ENCODE data around the gene FOXL2NB.

The FOXL2NB gene

DNA sequence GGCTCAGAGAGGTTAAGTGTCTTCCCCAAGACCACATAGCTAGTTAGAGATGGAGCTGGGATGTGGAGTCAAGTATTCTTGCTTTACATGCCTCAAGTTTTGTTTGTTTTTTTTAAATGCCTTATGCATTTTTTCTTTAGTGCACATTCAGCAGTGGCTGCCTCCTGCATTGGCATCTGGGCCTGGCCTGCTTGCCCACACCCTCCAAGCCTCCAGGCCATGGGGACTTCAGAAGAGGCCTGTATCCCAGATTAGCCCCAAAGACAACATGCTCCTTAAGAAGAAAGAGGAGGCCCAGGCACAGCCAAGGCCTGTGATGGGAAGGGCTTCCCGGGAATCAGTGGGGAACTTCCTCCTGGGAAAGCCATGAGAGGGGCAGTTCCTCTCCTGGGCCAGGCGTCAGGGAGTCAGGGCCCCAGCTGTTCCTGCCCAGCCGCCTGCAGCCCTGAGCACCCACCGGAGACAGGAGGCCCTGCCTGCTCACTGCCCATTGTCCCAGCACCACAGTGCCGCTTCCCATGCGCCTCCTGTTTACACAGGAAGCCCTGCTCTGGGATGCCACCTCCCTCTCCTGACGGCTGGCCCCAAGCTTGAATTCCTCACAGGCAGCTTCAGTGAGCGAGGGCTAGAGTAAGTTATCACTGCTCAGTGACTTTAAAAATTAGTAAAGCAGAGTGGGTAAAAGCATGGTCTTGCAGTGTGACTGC, 16.0 kb downstream of the FOXL2NB start:
- Histone ChIP-seq H3K27ac (ENCODE audit: low read depth, low read length) (no peak overlapping the region), H3K36me3 (ENCODE audit: control insufficient read depth, insufficient read depth, low read length) (no peaks in the 10 kb centered on the region), H3K27me3 (ENCODE audit: control insufficient read depth, insufficient read depth, low read length) (peaks cover 12% of the 10 kb centered on the region), H3K4me1 (ENCODE audit: control insufficient read depth, insufficient read depth, low read length) (no peaks in the 10 kb centered on the region), H3K4me3 (ENCODE audit: low read length) (no peak overlapping the region), H3K9ac (ENCODE audit: low read length) (no peak overlapping the region)

DNA sequence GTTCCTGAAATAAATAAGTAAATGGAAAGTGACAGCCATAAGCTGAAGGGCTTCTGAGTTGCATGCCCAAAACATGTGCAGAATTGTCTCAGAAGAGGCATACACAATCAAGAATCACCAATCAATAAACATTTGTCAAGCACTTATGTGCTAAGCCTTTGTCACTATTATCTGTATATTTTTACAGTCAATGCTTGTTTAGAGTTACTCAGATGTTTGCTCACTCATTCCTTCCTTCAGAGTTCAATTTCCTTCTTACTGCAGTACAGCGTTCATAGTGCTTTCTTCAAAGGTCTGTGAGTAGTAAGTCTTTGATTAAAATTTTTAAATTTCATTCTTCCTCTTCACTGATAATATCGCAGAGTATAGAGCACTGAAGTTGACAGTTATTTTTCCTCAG, 17.2 kb downstream of the FOXL2NB start:
- Histone ChIP-seq H3K4me3 (ENCODE audit: low read length) (no peak overlapping the region), H3K27me3 (ENCODE audit: control insufficient read depth, insufficient read depth, low read length) (peaks cover 12% of the 10 kb centered on the region), H3K4me1 (ENCODE audit: control insufficient read depth, insufficient read depth, low read length) (no peaks in the 10 kb centered on the region), H3K36me3 (ENCODE audit: control insufficient read depth, insufficient read depth, low read length) (no peaks in the 10 kb centered on the region), H3K9ac (ENCODE audit: low read length) (no peak overlapping the region), H3K27ac (ENCODE audit: low read depth, low read length) (no peak overlapping the region)

DNA sequence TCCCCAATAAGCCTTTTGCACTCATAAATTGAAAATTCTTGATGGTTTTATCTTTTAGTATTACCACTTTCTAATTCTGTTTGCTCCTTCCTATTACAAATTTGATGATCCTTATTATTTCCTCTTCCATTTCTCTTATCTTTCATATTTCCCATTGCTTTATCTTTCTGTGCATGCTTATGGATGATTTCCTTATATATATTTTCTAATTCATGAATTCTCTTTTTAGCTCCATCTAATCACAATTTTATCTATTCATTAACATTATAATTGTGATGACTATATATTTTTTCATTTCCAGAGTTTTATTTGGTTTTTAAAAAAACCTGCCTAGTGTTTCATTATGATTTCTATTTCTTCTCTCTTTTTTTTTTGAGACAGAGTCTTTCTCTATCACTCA, 17.9 kb downstream of the FOXL2NB start:
- Histone ChIP-seq H3K9ac (ENCODE audit: low read length) (no peak overlapping the region), H3K27ac (ENCODE audit: low read depth, low read length) (no peak overlapping the region), H3K27me3 (ENCODE audit: control insufficient read depth, insufficient read depth, low read length) (peaks cover 12% of the 10 kb centered on the region), H3K4me3 (ENCODE audit: low read length) (no peak overlapping the region), H3K4me1 (ENCODE audit: control insufficient read depth, insufficient read depth, low read length) (no peaks in the 10 kb centered on the region), H3K36me3 (ENCODE audit: control insufficient read depth, insufficient read depth, low read length) (no peaks in the 10 kb centered on the region)

DNA sequence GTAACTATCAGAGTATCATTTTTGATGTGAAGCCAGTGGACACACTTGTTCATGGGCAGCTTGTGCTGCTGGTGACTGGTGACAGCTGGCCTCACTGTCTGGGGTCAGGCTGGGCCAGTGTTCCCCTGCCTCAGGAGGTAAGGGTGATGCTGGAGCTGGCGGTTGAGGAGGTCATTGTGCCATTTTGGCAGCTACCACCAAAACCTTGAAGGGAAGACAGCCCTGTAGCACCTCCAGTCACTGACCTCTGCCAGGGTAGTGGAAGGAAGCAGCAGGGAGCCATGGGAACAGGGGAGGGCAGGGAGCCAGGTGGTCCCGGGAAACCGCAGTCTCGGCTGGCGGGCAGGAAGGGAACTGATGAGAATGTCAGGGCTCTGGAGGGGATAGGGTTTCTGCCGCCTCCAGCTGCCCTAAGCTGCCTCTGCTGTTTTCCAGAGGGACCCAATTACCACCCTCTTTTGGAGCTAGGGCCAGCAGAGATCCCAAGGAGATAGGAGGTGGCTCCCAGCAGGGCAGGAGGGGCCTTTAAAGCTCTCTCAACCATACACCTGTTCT, 24.8 kb downstream of the FOXL2NB start:
- H3K4me3 ChIP-seq (ENCODE audit: low read length), result no peak overlapping the region
- no peak overlapping the region for H3K27ac ChIP-seq (ENCODE audit: low read depth, low read length)
- no peaks in the 10 kb centered on the region for H3K4me1 ChIP-seq (ENCODE audit: control insufficient read depth, insufficient read depth, low read length)
- H3K9ac ChIP-seq (ENCODE audit: low read length), result no peak overlapping the region
- H3K27me3 ChIP-seq (ENCODE audit: control insufficient read depth, insufficient read depth, low read length), result no peaks in the 10 kb centered on the region
- H3K36me3 ChIP-seq (ENCODE audit: control insufficient read depth, insufficient read depth, low read length), result no peaks in the 10 kb centered on the region

DNA sequence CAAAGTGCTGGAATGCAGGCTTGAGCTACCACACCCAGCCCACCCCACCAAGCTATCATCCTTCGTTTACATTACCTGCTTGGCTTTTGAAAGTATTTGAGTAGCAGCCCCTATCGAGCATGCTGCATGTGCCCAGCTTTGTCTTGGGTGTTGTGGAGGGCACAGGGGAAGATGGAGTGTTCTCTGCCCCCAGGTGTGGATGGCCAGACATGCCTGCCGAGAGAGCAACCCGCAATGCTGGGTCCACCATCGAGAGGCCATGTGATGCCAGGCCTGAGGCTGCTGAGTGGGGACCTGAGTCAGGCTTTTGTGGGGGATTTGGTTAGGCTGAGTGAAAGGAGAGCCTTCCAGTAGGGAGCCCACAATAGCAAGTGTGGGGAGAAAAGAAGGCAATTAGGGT, 25.9 kb downstream of the FOXL2NB start:
- H3K9ac ChIP-seq (ENCODE audit: low read length), result no peak overlapping the region
- H3K4me1 ChIP-seq (ENCODE audit: control insufficient read depth, insufficient read depth, low read length), result no peaks in the 10 kb centered on the region
- no peaks in the 10 kb centered on the region for H3K36me3 ChIP-seq (ENCODE audit: control insufficient read depth, insufficient read depth, low read length)
- no peak overlapping the region for H3K27ac ChIP-seq (ENCODE audit: low read depth, low read length)
- H3K4me3 ChIP-seq (ENCODE audit: low read length), result no peak overlapping the region
- H3K27me3 ChIP-seq (ENCODE audit: control insufficient read depth, insufficient read depth, low read length), result no peaks in the 10 kb centered on the region

DNA sequence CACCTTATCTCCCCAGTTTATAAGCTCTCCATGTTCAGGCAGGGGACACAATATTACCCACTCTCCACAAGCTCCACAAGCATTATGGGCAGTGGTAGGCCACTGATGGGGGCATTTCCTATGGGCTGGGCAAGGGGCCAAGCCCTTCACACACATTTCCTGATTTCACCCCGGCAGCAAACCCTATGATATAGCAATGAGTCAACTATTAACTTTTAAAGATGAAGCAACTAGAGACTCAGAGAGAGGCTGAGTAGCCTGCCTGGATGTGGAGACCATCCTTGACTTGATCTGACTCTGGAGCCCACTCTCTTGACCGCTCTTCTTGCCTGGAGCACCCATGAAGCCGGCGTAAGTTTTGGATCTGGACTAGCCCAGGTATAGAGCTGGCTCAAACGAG, 27.4 kb downstream of the FOXL2NB start:
- Histone ChIP-seq H3K36me3 (ENCODE audit: control insufficient read depth, insufficient read depth, low read length) (no peaks in the 10 kb centered on the region), H3K9ac (ENCODE audit: low read length) (no peak overlapping the region), H3K27me3 (ENCODE audit: control insufficient read depth, insufficient read depth, low read length) (no peaks in the 10 kb centered on the region), H3K27ac (ENCODE audit: low read depth, low read length) (no peak overlapping the region), H3K4me1 (ENCODE audit: control insufficient read depth, insufficient read depth, low read length) (no peaks in the 10 kb centered on the region), H3K4me3 (ENCODE audit: low read length) (no peak overlapping the region)

DNA sequence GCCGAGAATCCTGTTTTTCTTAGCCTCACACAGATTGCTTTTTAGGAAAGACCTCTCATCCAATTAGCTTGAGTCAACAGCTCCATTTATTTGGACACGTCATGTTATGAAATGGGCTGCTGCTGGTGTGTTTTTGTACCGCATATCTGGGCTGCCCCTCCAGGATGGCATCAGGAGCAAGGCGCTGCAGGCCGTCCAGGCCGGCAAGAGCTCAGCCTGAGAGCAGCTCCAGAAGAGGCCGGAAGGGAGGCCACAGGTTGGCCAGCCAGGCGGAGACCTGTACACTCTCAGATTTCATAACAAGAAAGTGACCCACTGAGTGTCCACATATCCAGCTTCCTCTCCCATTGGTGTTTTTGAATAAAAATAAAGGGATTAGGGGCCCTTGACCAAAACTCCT, 28.3 kb downstream of the FOXL2NB start:
- Histone ChIP-seq H3K9ac (ENCODE audit: low read length) (no peak overlapping the region), H3K4me1 (ENCODE audit: control insufficient read depth, insufficient read depth, low read length) (no peaks in the 10 kb centered on the region), H3K27me3 (ENCODE audit: control insufficient read depth, insufficient read depth, low read length) (no peaks in the 10 kb centered on the region), H3K27ac (ENCODE audit: low read depth, low read length) (no peak overlapping the region), H3K36me3 (ENCODE audit: control insufficient read depth, insufficient read depth, low read length) (no peaks in the 10 kb centered on the region), H3K4me3 (ENCODE audit: low read length) (no peak overlapping the region)

DNA sequence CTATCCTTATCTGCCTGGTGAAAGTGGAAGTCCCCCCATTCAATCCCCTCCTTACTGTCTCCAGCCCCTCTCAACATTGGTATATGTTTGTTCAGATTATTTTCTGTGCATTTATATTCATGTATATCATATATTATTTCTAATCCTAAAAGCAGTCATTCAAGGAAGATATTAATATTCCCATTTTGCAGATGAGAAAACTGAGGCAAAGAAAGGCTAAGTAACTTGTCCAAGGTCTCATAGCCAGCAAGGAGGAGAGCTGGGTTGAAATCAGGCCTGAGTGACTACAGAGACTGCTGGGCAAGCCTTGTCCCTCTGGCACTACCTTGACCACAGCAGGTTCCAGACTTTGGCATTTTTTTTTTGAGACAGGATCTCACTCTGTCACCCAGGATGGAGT, 29.0 kb downstream of the FOXL2NB start:
- H3K36me3 ChIP-seq (ENCODE audit: control insufficient read depth, insufficient read depth, low read length), result no peaks in the 10 kb centered on the region
- H3K27me3 ChIP-seq (ENCODE audit: control insufficient read depth, insufficient read depth, low read length), result no peaks in the 10 kb centered on the region
- H3K4me3 ChIP-seq (ENCODE audit: low read length), result no peak overlapping the region
- no peak overlapping the region for H3K9ac ChIP-seq (ENCODE audit: low read length)
- H3K27ac ChIP-seq (ENCODE audit: low read depth, low read length), result no peak overlapping the region
- no peaks in the 10 kb centered on the region for H3K4me1 ChIP-seq (ENCODE audit: control insufficient read depth, insufficient read depth, low read length)

DNA sequence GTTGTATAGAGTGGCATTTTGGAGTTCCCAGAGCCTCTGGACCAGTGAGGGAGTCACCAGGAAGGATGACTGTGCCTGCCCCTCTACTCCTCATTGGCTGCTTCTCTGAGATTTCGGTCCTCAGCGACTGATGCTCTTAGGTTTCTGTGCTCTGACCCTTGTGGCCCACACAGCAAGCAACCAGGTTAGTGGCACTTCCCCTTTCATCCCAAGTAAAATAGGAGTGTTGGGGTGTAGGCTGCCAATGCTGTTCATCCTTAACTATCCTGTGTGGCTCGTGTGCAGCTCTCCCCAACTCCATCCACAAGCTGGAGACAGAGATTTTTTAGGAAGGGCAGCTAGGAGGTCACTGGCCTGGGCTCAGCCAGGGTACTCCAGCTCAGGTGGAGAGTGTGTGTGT, 37.8 kb downstream of the FOXL2NB start:
- H3K4me3 ChIP-seq (ENCODE audit: low read length), result no peak overlapping the region

DNA sequence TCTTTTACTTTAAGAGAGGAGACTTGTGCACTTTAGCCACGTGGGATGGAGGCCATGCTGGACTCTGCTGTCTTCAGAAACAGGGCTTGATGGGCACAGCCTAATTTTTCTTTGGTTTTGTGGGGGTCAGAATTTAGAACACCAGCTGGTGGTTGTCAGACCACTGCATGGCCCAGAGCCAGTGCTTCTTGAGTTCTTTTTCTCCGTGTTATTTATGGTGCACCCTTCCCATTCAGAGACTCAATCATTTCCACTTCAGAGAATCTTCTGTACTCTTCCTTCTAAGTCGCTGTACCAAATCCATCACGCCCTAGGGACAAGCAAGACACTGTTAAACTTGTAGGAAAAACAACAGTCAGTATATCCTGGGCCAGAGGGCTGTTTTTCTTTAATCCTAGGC, 38.9 kb downstream of the FOXL2NB start:
- Histone ChIP-seq H3K27me3 (ENCODE audit: control insufficient read depth, insufficient read depth, low read length) (no peaks in the 10 kb centered on the region), H3K4me3 (ENCODE audit: low read length) (no peak overlapping the region), H3K36me3 (ENCODE audit: control insufficient read depth, insufficient read depth, low read length) (no peaks in the 10 kb centered on the region), H3K27ac (ENCODE audit: low read depth, low read length) (no peak overlapping the region), H3K4me1 (ENCODE audit: control insufficient read depth, insufficient read depth, low read length) (no peaks in the 10 kb centered on the region), H3K9ac (ENCODE audit: low read length) (no peak overlapping the region)

More for the DNA sequence above, 37.8 kb downstream of the FOXL2NB start:
- no peaks in the 10 kb centered on the region for H3K36me3 ChIP-seq (ENCODE audit: control insufficient read depth, insufficient read depth, low read length)
- no peak overlapping the region for H3K27ac ChIP-seq (ENCODE audit: low read depth, low read length)
- no peak overlapping the region for H3K9ac ChIP-seq (ENCODE audit: low read length)
- H3K27me3 ChIP-seq (ENCODE audit: control insufficient read depth, insufficient read depth, low read length), result no peaks in the 10 kb centered on the region
- no peaks in the 10 kb centered on the region for H3K4me1 ChIP-seq (ENCODE audit: control insufficient read depth, insufficient read depth, low read length)

DNA sequence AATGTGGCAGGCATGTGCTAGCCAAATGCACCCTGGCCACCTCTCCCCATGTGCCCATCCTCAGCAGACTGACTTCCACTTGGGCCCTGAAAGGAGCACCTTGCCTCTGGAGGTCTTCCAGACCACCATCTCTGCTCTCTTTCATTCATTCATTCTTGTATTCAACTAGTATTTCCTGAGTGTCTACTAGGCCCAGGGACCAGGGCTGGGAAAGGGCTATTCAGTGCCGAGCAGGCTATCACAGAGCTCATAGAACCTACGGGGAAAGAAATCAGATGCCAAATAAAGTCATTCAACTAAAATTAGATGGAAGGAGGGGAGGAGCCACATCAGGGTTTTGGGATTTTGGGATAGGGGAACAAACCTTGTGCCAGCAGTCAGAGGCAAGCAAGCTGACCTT, 40.2 kb downstream of the FOXL2NB start:
- Histone ChIP-seq H3K4me1 (ENCODE audit: control insufficient read depth, insufficient read depth, low read length) (no peaks in the 10 kb centered on the region), H3K36me3 (ENCODE audit: control insufficient read depth, insufficient read depth, low read length) (no peaks in the 10 kb centered on the region), H3K27ac (ENCODE audit: low read depth, low read length) (no peak overlapping the region), H3K4me3 (ENCODE audit: low read length) (no peak overlapping the region), H3K27me3 (ENCODE audit: control insufficient read depth, insufficient read depth, low read length) (no peaks in the 10 kb centered on the region), H3K9ac (ENCODE audit: low read length) (no peak overlapping the region)

DNA sequence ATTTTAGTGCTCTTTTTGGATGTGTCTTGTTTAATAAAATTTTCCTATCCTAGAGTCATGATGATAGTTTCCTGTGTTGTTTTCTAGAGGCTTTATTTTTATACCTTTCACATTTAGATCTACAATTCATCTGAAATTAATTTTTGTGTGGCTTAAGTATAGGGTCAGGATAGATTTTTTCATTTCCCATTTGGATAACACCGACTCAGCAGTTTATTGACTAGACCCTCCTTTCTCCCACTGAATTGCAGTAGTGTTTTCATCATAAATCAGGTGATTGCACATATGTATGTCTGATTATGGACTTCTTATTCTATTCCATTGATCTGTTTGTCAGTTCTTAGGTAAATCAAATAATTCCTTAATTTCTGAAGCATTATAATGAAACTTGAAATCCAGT, 48.7 kb downstream of the FOXL2NB start:
- Histone ChIP-seq H3K27ac (ENCODE audit: low read depth, low read length) (no peak overlapping the region), H3K36me3 (ENCODE audit: control insufficient read depth, insufficient read depth, low read length) (no peaks in the 10 kb centered on the region), H3K9ac (ENCODE audit: low read length) (no peak overlapping the region), H3K4me3 (ENCODE audit: low read length) (no peak overlapping the region), H3K27me3 (ENCODE audit: control insufficient read depth, insufficient read depth, low read length) (no peaks in the 10 kb centered on the region), H3K4me1 (ENCODE audit: control insufficient read depth, insufficient read depth, low read length) (no peaks in the 10 kb centered on the region)
